ENCODE results near the gene LDB1.
A peak's percentile ranks its signal among the peaks of the same experiment; 100 is the strongest.

Gene LDB1

DNA sequence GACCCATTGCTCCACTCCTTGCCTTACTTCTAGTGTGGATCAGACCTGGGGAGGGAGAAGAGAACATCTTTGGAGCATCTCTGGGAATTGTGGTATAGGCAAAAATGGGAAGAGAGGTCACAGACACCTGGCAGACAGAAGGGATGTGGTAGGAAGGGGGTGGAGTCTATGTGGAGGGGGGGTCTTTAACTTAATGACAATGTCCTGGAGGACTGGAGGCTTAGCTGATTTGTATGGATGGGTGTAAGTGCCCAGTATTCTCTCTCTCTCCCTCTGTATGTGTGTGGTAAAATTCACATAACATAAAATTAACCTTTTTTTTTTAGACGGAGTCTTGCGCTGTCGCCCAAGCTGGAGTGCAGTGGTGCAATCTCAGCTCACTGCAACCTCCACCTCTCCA, 3.1 kb upstream of the LDB1 start:
- no peak overlapping the region for H3K4me3 ChIP-seq (ENCODE audit: low read length)
- DNase-seq (ENCODE audit: low read depth): no peak
- TF ChIP-seq, protein P1, sequence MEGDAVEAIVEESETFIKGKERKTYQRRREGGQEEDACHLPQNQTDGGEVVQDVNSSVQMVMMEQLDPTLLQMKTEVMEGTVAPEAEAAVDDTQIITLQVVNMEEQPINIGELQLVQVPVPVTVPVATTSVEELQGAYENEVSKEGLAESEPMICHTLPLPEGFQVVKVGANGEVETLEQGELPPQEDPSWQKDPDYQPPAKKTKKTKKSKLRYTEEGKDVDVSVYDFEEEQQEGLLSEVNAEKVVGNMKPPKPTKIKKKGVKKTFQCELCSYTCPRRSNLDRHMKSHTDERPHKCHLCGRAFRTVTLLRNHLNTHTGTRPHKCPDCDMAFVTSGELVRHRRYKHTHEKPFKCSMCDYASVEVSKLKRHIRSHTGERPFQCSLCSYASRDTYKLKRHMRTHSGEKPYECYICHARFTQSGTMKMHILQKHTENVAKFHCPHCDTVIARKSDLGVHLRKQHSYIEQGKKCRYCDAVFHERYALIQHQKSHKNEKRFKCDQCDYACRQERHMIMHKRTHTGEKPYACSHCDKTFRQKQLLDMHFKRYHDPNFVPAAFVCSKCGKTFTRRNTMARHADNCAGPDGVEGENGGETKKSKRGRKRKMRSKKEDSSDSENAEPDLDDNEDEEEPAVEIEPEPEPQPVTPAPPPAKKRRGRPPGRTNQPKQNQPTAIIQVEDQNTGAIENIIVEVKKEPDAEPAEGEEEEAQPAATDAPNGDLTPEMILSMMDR (conservative IDR thresholded peaks at IDR 0.05; ENCODE audit: low read depth, low read length): no peak

DNA sequence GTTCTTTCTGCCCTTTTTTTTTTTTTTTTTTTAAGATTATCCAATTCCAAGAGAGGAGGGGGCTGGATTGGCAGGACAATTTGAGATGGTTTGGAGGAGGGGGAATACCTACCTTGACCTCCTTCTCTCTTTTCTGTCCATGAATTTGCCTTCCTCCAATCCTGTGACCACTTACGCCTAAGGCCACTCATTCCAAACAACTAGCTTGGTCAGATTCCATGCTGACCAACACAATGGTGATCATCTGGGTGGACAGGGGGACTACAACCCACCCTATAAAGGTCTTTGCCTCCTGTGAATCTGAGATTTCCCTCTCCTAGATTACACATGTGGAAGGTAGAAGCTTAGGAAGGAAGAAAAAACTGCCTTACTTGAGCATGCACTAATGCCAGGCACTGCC, 2.3 kb upstream of the LDB1 start:
- TF ChIP-seq, protein P1 (conservative IDR thresholded peaks at IDR 0.05; ENCODE audit: low read depth, low read length): no peak
- no peak for DNase-seq (ENCODE audit: low read depth)
- no peak overlapping the region for H3K4me3 ChIP-seq (ENCODE audit: low read length)

DNA sequence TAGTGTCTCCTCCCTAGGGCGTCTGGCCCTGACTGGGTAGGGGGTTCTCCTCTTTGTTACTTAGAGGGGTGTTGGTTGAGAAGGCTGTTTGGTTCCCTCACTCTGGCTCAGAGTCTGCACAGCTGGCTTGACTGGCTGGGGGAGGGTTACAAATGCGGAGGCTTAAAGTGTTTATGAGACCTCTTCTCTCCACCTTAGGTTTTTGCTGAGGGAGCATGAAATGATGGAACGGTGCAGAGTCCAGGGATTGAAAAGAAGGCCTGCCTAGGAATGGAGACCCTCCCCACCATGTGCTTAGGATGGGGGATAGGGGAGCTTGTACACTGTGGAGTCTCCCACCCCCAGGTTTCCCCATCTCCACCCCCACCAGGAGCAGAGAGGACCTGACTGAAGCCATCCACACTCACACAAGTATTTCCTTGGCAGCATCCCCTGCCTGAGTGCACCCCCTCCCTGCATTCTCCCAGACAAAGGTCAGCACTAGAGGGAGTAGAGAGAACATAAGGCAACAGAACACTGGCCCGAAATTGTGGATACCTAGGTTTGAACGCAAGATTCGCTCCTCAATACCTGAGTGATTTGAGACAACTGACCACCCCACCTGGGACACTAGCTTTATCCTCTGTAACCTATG, 1.7 kb upstream of the LDB1 start:
- no peak overlapping the region for H3K4me3 ChIP-seq (ENCODE audit: low read length)
- TF ChIP-seq, protein P1 (conservative IDR thresholded peaks at IDR 0.05; ENCODE audit: low read depth, low read length): peak; percentile 44
- DNase-seq (ENCODE audit: low read depth): no peak

DNA sequence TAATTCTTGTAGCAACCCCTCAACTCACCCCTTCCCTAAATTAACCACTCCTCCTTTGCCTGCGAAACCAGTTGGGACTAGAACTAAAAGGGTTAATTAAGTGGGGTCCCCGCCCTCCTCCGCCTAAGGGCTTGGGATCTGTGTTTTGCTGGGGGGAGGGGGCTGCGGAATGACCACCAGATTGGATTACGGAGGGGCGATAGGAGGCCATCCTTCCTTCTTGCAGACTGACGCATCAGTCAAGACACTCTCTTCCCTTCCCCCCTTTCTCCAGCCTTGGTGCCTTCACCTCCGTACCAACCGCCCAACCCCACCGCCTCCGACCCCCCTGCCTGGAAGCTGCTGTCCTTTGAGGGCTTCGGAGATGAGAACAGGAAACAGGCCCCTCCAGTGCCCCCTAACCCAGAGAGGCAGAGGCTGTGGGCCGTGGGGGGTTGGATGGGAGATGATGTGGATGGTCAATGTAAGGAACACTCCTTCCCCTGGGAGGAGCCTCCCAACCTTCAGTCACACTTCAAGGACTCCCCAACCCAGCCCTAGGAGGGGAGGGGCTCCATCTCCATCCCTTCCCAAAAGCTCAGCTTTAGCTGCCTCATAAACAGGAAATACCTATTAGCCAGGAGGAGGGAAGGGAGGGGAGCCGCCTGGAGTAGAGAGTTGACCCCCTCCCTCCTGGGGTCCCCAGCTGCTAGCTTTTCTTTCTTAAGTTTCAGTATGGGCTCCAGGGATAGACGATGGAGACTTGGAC, 997 bp upstream of the LDB1 start:
- peak overlapping the region; percentile 84 for H3K4me3 ChIP-seq (ENCODE audit: low read length)
- TF ChIP-seq, protein P1 (conservative IDR thresholded peaks at IDR 0.05; ENCODE audit: low read depth, low read length): no peak
- DNase-seq (ENCODE audit: low read depth): no peak

DNA sequence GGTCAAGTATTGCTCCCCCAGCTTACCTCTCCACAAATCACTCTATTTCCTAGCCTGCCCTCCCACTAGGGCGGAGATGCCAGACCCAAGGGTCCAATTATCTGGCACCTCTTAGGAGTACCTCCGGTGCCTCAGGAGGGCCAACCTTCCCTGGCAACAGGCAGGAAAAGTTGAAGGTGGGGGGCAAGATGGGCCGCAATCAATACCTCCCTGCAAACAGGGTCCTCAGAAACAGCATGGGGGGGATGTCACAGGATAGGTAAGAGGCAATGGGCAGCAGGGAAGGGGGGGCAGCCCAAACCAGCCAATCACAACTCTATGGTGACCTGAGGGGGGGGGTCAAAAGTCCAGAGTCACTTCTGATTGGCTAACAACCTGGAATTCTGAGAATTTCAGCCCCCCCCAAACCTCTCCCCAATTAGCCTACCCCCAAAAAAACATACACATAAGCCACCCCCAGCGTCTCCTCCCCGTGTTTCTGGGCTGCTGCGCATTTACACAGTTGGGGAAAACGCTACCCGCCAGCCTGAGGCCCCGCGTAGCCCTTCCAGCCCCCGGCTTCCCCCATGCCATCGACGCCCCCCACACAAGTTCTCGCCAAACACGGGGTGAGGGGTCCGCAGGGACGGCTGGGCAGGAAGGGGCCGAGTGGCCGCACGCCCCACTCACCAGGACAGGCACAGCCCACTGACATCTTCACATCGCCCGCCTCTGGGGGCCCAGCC, 589 bp downstream of the LDB1 start:
- peak overlapping the region; percentile 84 for H3K4me3 ChIP-seq (ENCODE audit: low read length)
- no peak for DNase-seq (ENCODE audit: low read depth)
- TF ChIP-seq, protein P1 (conservative IDR thresholded peaks at IDR 0.05; ENCODE audit: low read depth, low read length): no peak

DNA sequence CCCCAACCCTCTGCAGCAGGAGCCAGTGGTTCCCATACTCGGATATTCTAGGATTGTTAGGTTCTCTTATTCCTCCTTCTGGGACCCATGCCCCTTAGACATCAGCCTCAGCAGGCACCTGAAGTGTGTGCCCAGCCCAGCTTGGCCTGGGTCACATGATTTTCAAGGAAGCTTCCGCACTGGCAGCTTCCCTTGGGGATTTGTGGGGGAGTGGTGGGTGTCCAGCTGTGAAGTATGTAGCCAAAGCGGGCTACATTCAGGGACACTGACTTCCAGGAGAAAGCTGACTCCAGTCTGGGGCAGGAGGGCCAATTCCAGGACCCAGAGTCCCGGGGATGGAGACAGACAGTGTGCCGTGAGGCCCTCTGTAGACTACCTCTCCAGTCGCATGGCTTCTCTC, 1.3 kb downstream of the LDB1 start:
- TF ChIP-seq, protein P1 (conservative IDR thresholded peaks at IDR 0.05; ENCODE audit: low read depth, low read length): no peak
- DNase-seq (ENCODE audit: low read depth): no peak
- peak overlapping the region; percentile 84 for H3K4me3 ChIP-seq (ENCODE audit: low read length)
